ENCODE results near the gene SEMA3G.

The SEMA3G gene

DNA sequence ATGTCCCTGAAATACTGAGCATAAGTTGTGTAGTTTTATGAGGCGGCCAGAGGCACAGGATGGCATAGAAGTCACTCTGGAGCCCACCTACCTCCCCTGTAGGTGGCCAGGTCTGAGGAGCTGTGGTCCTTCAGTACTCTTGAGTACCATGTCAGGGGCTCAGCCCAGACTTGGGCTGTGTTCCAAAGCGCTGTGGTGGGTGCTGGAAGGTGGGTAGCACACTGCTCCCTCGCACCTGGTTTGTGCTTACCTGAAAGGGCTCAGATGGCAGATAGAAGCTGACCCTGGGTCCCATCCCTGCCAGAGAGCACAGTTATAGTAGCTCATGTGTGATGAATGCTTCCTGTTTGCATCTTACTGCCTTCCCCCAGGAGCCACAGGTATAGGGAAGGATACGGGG is 26.0 kb upstream of the SEMA3G start:
- no peak for DNase-seq
- TF ChIP-seq POLR2A (IDR thresholded peaks at IDR 0.05; ENCODE audit: low read length), result no peak
- TF ChIP-seq GATA1 (IDR thresholded peaks at IDR 0.05; ENCODE audit: low read depth, low read length), result no peak

DNA sequence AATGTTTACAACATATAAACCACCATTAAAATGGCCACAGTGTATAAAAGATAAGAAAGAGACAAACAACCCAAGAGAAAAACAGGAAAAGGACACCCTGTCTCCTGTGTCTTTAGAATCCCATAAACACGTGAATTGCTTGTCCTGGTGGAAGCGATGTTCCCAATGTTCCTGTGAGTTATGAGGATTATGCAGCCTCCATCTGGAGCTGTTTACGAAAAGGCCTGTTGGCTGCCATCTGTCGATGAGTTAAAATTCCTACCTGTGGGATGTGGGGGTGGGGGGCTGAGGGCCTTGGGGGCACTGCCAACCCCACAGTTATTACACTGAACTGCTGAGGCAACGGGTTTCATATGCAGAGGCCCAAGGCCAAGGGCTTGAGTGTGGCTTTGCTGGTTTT is 24.1 kb upstream of the SEMA3G start:
- TF ChIP-seq GATA1 (IDR thresholded peaks at IDR 0.05; ENCODE audit: low read depth, low read length), result no peak
- no peak for TF ChIP-seq POLR2A (IDR thresholded peaks at IDR 0.05; ENCODE audit: low read length)

DNA sequence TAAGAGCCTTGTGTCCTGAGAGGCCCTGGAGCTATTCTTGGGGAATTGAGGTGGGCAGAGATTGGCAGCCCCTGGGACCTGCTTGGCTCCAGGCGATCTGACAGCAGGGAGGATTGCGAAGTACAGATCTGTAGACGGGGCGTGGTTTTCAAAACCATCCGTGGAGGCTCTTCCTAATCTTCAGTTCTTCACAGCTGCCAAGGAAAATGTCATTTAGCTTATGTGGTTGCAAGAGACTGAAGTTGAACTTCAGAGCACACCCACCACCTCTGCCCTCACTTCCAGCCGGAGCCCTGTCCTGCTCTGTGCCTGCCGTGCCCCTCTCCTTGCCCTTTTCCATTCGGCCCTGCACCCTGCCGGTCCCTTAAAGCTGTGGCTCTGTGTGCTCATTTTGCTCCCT is 23.4 kb upstream of the SEMA3G start:
- TF ChIP-seq POLR2A (IDR thresholded peaks at IDR 0.05; ENCODE audit: low read length), result no peak
- TF ChIP-seq GATA1 (IDR thresholded peaks at IDR 0.05; ENCODE audit: low read depth, low read length), result no peak
- DNase-seq, result peak in 1 of 2 experiments; percentile 15

More for the DNA sequence above, 24.1 kb upstream of the SEMA3G start:
- no peak for DNase-seq

GRCh38 chr3:52463416-52463815 is 18.5 kb upstream of the SEMA3G start:
- no peak for TF ChIP-seq POLR2A (IDR thresholded peaks at IDR 0.05; ENCODE audit: low read length)
- TF ChIP-seq GATA1 (IDR thresholded peaks at IDR 0.05; ENCODE audit: low read depth, low read length), result no peak

DNA sequence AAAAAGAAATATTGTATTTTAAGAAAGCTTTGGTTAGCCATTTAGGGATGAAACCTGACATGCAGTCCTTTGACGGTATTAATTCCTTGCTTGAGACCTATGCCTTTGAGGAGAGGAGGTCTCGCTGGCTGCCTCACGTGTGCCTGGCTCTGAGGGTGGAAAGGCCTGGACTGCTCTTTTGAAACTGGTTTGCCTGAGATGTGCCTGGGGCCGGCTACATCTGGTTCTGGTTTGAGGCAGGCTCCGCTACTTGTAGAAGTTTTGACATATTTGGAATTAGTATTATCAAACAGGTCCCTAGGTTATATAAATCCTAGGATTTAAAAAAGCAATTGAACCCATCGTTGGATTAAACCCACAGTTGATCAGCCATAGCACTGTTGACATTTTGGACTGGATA is 17.0 kb upstream of the SEMA3G start:
- DNase-seq, result no peak
- TF ChIP-seq GATA1 (IDR thresholded peaks at IDR 0.05; ENCODE audit: low read depth, low read length) (no peak), POLR2A (IDR thresholded peaks at IDR 0.05; ENCODE audit: low read length) (no peak)

More at GRCh38 chr3:52463416-52463815, 18.5 kb upstream of the SEMA3G start:
- no peak for DNase-seq

GRCh38 chr3:52458770-52459545 is 14.1 kb upstream of the SEMA3G start:
- TF ChIP-seq POLR2A (IDR thresholded peaks at IDR 0.05; ENCODE audit: low read length) (no peak), GATA1 (IDR thresholded peaks at IDR 0.05; ENCODE audit: low read depth, low read length) (no peak)
- DNase-seq, result no peak

- no peak for DNase-seq
- TF ChIP-seq GATA1 (IDR thresholded peaks at IDR 0.05; ENCODE audit: low read depth, low read length), result no peak
These were observed 13.3 kb upstream of the SEMA3G start for GRCh38 chr3:52458031-52458760.

DNA sequence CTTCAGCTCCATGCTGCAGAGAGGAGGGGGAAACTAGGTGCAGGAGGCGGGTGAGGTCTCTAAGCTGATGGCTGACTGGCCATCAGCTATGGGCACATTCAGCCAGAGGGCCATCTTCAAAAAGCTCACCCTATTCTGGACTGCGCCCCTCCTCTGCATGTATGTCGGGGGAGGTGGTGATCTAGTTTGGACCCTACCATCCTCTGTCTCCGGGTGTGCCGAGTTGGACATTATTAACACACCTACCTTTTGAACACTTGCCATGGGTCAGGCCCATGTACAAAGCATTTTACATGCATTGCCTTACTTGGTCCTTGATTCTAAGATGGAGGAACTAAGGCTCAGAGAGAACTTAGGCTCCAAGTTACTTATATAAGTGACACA is 11.9 kb upstream of the SEMA3G start:
- TF ChIP-seq GATA1 (IDR thresholded peaks at IDR 0.05; ENCODE audit: low read depth, low read length) (no peak), POLR2A (IDR thresholded peaks at IDR 0.05; ENCODE audit: low read length) (no peak)
- peak in 1 of 2 experiments; percentile 27 for DNase-seq

DNA sequence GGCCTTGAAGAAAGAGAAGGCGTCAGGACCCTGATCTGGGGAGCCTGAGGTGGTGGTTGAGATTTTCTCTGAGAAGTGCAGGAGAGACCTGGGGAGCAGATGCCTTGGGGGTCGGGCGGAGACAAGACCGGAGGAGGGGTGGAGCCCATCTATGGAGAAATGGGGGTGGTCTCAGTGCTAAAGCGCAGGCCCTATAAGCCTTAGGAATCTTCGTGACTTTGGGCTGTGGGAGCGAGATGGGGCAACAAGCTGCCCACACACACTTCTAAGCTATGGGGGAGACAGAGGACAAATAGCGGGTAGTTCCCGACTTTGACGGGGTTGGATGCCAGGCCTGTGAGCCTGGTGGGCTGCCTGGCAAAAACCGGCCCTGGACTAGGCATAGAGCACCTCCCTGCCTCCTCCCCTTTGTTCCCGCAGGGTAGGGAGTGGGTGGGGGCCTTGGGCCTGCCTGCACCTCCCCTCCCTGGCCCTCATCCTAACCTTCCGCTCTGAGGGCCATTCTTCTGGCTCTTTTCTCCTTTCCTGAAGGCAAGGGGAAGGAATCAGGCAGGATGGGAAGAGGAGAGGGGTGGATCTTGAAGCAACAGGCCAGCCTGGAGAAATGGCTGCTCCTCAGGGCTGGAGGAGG is 11.4 kb upstream of the SEMA3G start:
- DNase-seq, result peak in 1 of 2 experiments; percentile 31
- TF ChIP-seq GATA1 (IDR thresholded peaks at IDR 0.05; ENCODE audit: low read depth, low read length) (no peak), POLR2A (IDR thresholded peaks at IDR 0.05; ENCODE audit: low read length) (no peak)

DNA sequence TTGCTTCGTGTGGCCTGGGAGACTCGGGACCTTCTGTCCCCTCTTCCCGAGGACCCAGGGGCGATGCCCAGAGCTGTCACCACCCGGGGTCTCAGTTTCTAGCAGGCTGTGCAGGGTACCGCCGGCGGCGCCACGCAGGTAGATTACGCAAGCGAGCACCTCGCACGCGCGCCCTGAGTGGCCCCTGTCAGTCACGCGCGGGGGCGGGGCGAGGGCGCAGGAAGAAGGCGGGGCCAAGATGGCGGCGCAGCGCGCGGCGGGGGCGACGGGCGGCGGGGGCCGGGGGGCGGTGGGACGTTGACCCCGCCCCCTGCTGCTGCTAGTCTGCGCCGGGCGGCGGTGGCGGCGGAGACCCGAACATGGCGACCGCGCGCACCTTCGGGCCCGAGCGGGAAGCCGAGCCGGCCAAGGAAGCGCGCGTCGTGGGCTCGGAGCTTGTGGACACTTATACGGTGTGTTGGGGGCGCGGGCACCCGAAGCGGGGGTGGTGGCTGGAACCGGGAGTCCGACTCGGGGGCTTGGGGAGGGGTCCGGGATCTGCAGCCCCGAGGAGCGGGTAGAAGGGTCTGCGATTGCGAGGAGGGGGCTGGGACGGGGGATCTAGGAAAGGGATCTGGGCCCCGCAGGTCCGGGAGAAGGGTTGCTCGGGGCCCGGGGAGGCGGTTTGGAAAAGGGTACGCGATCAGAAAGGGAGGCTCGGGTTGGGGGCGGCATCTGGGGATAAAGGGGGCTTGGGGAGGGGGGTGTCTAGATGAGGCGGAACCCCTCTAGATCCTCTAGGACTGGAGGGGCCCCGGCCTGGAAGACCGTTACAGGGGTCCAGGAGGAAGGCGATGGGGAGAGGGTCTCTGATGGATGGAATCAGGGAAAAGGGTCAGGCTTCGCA is 10.6 kb upstream of the SEMA3G start, which contains the start of gene NISCH:
Gene NISCH (plus strand): TSS at position 322 of the 886 bp plus-strand sequence. CDS start 38 bp downstream, at position 360.
- DNase-seq, result peak; percentile 90 to 95
- TF ChIP-seq GATA1 (IDR thresholded peaks at IDR 0.05; ENCODE audit: low read depth, low read length), result no peak
- peak; percentile 48 for TF ChIP-seq POLR2A (IDR thresholded peaks at IDR 0.05; ENCODE audit: low read length)

GRCh38 chr3:52454938-52455282 is 10.0 kb upstream of the SEMA3G start:
- no peak for DNase-seq
- TF ChIP-seq POLR2A (IDR thresholded peaks at IDR 0.05; ENCODE audit: low read length) (no peak), GATA1 (IDR thresholded peaks at IDR 0.05; ENCODE audit: low read depth, low read length) (no peak)

DNA sequence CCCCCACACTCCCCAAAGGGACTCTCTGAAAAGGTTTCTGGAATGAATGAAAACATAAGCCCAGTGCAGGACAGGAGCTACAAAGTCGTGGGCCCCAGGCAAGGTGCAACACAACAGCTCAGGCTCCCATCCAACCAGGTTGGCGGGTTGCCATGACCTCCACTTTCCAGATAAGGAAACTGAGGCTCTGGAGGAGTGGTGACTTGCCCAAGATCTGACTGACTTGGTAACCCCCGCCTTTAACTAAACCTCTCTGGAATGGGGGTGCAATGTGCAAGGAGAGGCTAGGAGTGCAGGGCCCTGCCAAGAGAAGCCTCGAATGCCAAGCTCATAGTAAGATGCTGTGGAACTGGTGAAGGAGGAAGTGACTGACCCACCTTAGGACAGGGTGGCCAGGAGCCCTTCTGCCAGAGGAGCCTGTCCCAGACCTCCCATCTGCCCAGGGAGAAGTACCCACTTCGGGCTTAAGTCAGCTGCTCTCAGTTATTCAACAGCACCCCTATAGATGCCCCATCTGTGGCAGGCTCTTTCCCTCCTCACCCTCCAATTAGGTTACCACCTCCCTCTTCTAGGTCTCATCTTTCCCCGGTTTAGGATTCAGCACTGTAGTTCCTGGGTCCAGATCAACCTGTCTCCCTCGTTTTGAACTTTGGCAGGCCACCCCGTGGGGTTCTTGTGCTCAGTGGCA is 9.5 kb upstream of the SEMA3G start:
- TF ChIP-seq POLR2A (IDR thresholded peaks at IDR 0.05; ENCODE audit: low read length), result no peak
- TF ChIP-seq GATA1 (IDR thresholded peaks at IDR 0.05; ENCODE audit: low read depth, low read length), result no peak
- peak in 1 of 2 experiments; percentile 40 for DNase-seq

All from erythroblast (primary cell).